AG09319 (cell line): ENCODE results near the gene PHF13.
A peak's percentile ranks its signal among the peaks of the same experiment; 100 is the strongest.
"Not testable (repeated sequence)": the region's sequence is repeated elsewhere in the genome, so short reads cannot be mapped to it uniquely, and the experiment has no call there.

Experiments used
- DNase-seq: peaks from one replicate; pipeline ENCODE4 v3.0.0-alpha.2; 2010; ENCODE audit warnings: low read depth; ENCODE audit errors: extremely low read depth
- CTCF ChIP-seq: IDR thresholded peaks from 2 replicates; pipeline ENCODE4 v1.5.1; 2011; ENCODE audit warnings: low read depth, mild to moderate bottlenecking, inconsistent platforms, low read length, moderate library complexity

Gene PHF13

GRCh38 chr1:6599141-6599975 lies 14.2 kb upstream of the PHF13 start:
- no peak for TF ChIP-seq CTCF
- DNase-seq, result no peak

- DNase-seq, result not testable (repeated sequence)
Observed at GRCh38 chr1:6599991-6600390, 13.5 kb upstream of the PHF13 start.

- no peak for DNase-seq
- TF ChIP-seq CTCF, result no peak
Observed at GRCh38 chr1:6600410-6601048, 13.0 kb upstream of the PHF13 start.

- DNase-seq, result peak; percentile 79
- TF ChIP-seq CTCF, result no peak; the same call in 1 of the 2 replicates
Observed at GRCh38 chr1:6601049-6601922, 12.2 kb upstream of the PHF13 start.

- no peak for DNase-seq
- TF ChIP-seq CTCF, result no peak
Observed at GRCh38 chr1:6601923-6602668, 11.4 kb upstream of the PHF13 start.

- TF ChIP-seq CTCF, result no peak
- peak; percentile 73 for DNase-seq
Observed at GRCh38 chr1:6602669-6603237, 10.8 kb upstream of the PHF13 start, which contains the start of gene KLHL21. Gene KLHL21, minus strand, starts transcription at chr1:6602869. Its CDS starts 52 bp downstream, at chr1:6602817.

GRCh38 chr1:6603238-6603914 lies 10.2 kb upstream of the PHF13 start:
- no peak for TF ChIP-seq CTCF
- DNase-seq, result no peak
